H1 (cell line): ENCODE measurements around the gene INSM1. TPM values are rescaled to one million over a fixed set of nuclear protein-coding genes. Genes with fewer than 3 reads are reported as not detected.

Experiments used
- CTCF ChIA-PET: fragments of 300-600 bp; sonication (Branson Sonifier 250); formaldehyde crosslinking; loops from one replicate; lab custom pipeline; 2021; ENCODE audit not compliant: partially characterized antibody; lab: Charles Lee
- POLR2A ChIA-PET: fragments of 300-600 bp; sonication (Branson Sonifier 250); formaldehyde crosslinking; loops from one replicate; lab custom pipeline; 2021; ENCODE audit warnings: inconsistent platforms; ENCODE audit not compliant: partially characterized antibody; lab: Charles Lee
- DNase-seq, 2 experiments: peaks; one replicate each; pipeline versions ENCODE4 v3.0.0 to v3.0.0-alpha.2; 2010 to 2022; ENCODE audit warnings: low spot score in 2 of 2, low read depth in 1 of 2, mixed read lengths in 1 of 2
- FAIRE-seq: peaks from 2 replicates; lab custom pipeline; 2011; peaks lifted over from hg19 to GRCh38; lab: Jason Lieb, UNC
- H2AFZ ChIP-seq: 2 replicates; pipeline ENCODE4 v1.8.1; 2012; ENCODE audit warnings: low read length, inconsistent platforms
- H2AK5ac ChIP-seq: 2 replicates; pipeline ENCODE4 v1.6.1; 2013; ENCODE audit warnings: low read depth, low read length
- H2BK120ac ChIP-seq: replicated peaks from 2 replicates; pipeline ENCODE3; 2013; ENCODE audit warnings: low read depth, low read length, inconsistent platforms
- H2BK12ac ChIP-seq: 2 replicates; pipeline ENCODE4 v1.6.1; 2013; ENCODE audit warnings: low read depth, low read length
- H2BK15ac ChIP-seq: 2 replicates; pipeline ENCODE4 v1.6.1; 2013; ENCODE audit warnings: low read length
- H2BK20ac ChIP-seq: 2 replicates; pipeline ENCODE4 v1.6.1; 2013; ENCODE audit warnings: low read length
- H2BK5ac ChIP-seq: 2 replicates; pipeline ENCODE4 v1.6.1; 2013; ENCODE audit warnings: low read depth, low read length
- H3K14ac ChIP-seq: 2 replicates; pipeline ENCODE4 v1.6.1; 2013; ENCODE audit warnings: inconsistent platforms; ENCODE audit not compliant: insufficient read length
- H3K18ac ChIP-seq: 2 replicates; pipeline ENCODE4 v1.6.1; 2013; ENCODE audit warnings: low read length; ENCODE audit errors: extremely low read depth
- H3K23ac ChIP-seq: 2 replicates; pipeline ENCODE4 v1.6.1; 2013; ENCODE audit warnings: inconsistent platforms; ENCODE audit not compliant: insufficient read length
- H3K23me2 ChIP-seq: 2 replicates; pipeline ENCODE4 v1.6.1; 2013; ENCODE audit warnings: low read depth, low read length
- H3K27ac ChIP-seq: 2 replicates; pipeline ENCODE4 v1.6.1; 2011; ENCODE audit warnings: low read depth, low read length, inconsistent platforms
- H3K27me3 ChIP-seq, 4 experiments: replicated peaks in 1 of 4; 1 replicate in 1 of 4; 2 replicates in 3 of 4; pipeline versions ENCODE4 v1.6.1 to v1.8.1; 2011 to 2013; ENCODE audit warnings: low read length in 3 of 4, mild to moderate bottlenecking in 3 of 4, inconsistent platforms in 2 of 4, mixed read lengths in 2 of 4, moderate library complexity in 1 of 4; ENCODE audit not compliant: control insufficient read depth in 3 of 4, insufficient read depth in 3 of 4; ENCODE audit errors: extremely low read depth in 1 of 4
- H3K36me3 ChIP-seq, 4 experiments: 2 replicates each; pipeline versions ENCODE4 v1.6.1 to v1.8.1; 2011 to 2013; ENCODE audit warnings: mild to moderate bottlenecking in 4 of 4, low read length in 3 of 4, moderate library complexity in 2 of 4, control low read depth in 1 of 4, inconsistent platforms in 1 of 4; ENCODE audit not compliant: insufficient read depth in 4 of 4, control insufficient read depth in 2 of 4
- H3K4ac ChIP-seq: replicated peaks from 2 replicates; pipeline ENCODE3; 2013; ENCODE audit warnings: low read length, low read depth, mixed read lengths, inconsistent platforms; ENCODE audit not compliant: insufficient read length
- H3K4me1 ChIP-seq, 4 experiments: replicated peaks in 1 of 4; 1 replicate in 1 of 4; 2 replicates in 3 of 4; pipeline versions ENCODE4 v1.6.1 to v1.8.1; 2011 to 2013; ENCODE audit warnings: low read length in 3 of 4, inconsistent platforms in 2 of 4, mixed read lengths in 1 of 4; ENCODE audit not compliant: insufficient read depth in 4 of 4, control insufficient read depth in 3 of 4
- H3K4me2 ChIP-seq, 2 experiments: 2 replicates each; pipeline versions ENCODE4 v1.6.1 to v1.8.1; 2011 to 2013; ENCODE audit warnings: low read depth in 2 of 2, low read length in 2 of 2, control low read depth in 1 of 2, inconsistent platforms in 1 of 2, mild to moderate bottlenecking in 1 of 2; ENCODE audit not compliant: insufficient read depth in 1 of 2
- H3K4me3 ChIP-seq, 4 experiments: fragments of 200-600, 300-600 bp in 1 of 4; sonication (generic), shearing (Covaris generic), sonication (Bioruptor Twin) in 1 of 4; 2 replicates each; pipeline versions ENCODE4 v1.5.1 to v1.8.1; 2011 to 2016; ENCODE audit warnings: low read length in 4 of 4, low read depth in 3 of 4, control low read depth in 2 of 4, inconsistent platforms in 2 of 4, mild to moderate bottlenecking in 2 of 4, mixed read lengths in 1 of 4, moderate library complexity in 1 of 4; ENCODE audit not compliant: insufficient read depth in 2 of 4; ENCODE audit errors: extremely low read depth in 1 of 4
- H3K56ac ChIP-seq: replicated peaks from 2 replicates; pipeline ENCODE3; 2013; ENCODE audit warnings: low read depth, mild to moderate bottlenecking, mixed read lengths, low read length, inconsistent platforms; ENCODE audit not compliant: insufficient read length
- H3K79me1 ChIP-seq: 2 replicates; pipeline ENCODE4 v1.6.1; 2013; ENCODE audit warnings: low read depth, low read length, control low read depth
- H3K79me2 ChIP-seq, 2 experiments: 2 replicates each; pipeline versions ENCODE4 v1.6.1 to v1.8.1; 2012 to 2013; ENCODE audit warnings: low read length in 2 of 2, mild to moderate bottlenecking in 2 of 2, inconsistent platforms in 1 of 2; ENCODE audit not compliant: insufficient read depth in 2 of 2, control insufficient read depth in 1 of 2
- H3K9ac ChIP-seq, 4 experiments: replicated peaks in 1 of 4; 1 replicate in 1 of 4; 2 replicates in 3 of 4; pipeline versions ENCODE4 v1.6.1 to v1.8.1; 2011 to 2013; ENCODE audit warnings: low read depth in 3 of 4, low read length in 3 of 4, control low read depth in 2 of 4, mild to moderate bottlenecking in 2 of 4, moderate library complexity in 2 of 4, inconsistent platforms in 1 of 4; ENCODE audit errors: extremely low read depth in 1 of 4
- H3K9me3 ChIP-seq, 2 experiments: 2 replicates each; pipeline versions ENCODE4 v1.6.1 to v1.8.1; 2012 to 2013; ENCODE audit warnings: mild to moderate bottlenecking in 2 of 2, moderate library complexity in 2 of 2, control low read depth in 1 of 2, inconsistent platforms in 1 of 2, low read depth in 1 of 2, low read length in 1 of 2, mixed read lengths in 1 of 2; ENCODE audit not compliant: insufficient read depth in 2 of 2
- H4K20me1 ChIP-seq, 2 experiments: replicated peaks in 1 of 2; 2 replicates each; pipeline versions ENCODE3 to v1.8.1; 2011 to 2013; ENCODE audit warnings: inconsistent platforms in 2 of 2, low read length in 2 of 2, mild to moderate bottlenecking in 1 of 2; ENCODE audit not compliant: insufficient read depth in 2 of 2, control insufficient read depth in 1 of 2
- H4K5ac ChIP-seq: 2 replicates; pipeline ENCODE4 v1.6.1; 2013; ENCODE audit warnings: low read length, low read depth, mixed read lengths, inconsistent platforms; ENCODE audit not compliant: insufficient read length
- H4K8ac ChIP-seq: 2 replicates; pipeline ENCODE4 v1.8.0; 2013; ENCODE audit warnings: mild to moderate bottlenecking, moderate library complexity, low read length, inconsistent platforms; ENCODE audit not compliant: insufficient read depth; ENCODE audit errors: extremely low read depth
- H4K91ac ChIP-seq: replicated peaks from 2 replicates; pipeline ENCODE3; 2013; ENCODE audit warnings: low read length, mixed read lengths, inconsistent platforms; ENCODE audit not compliant: insufficient read length
- MAX ChIP-seq: IDR thresholded peaks from 2 replicates; pipeline ENCODE4 v1.6.1; 2012; ENCODE audit warnings: inconsistent platforms
- POLR2A ChIP-seq, 2 experiments: IDR thresholded peaks; 1 replicate in 1 of 2; 2 replicates in 1 of 2; pipeline ENCODE4 v1.6.1; 2011; ENCODE audit warnings: low read depth in 2 of 2, low read length in 2 of 2, mild to moderate bottlenecking in 2 of 2; ENCODE audit errors: control extremely low read depth in 1 of 2
- WGBS, 2 experiments: shearing (Covaris generic) in 1 of 2; methylation state at CpG; one replicate each; pipeline versions ENCODE4 v1.1.6 to v1.1.7; 2013 to 2015; ENCODE audit warnings: low lambda C conversion rate in 2 of 2, mixed read lengths in 2 of 2, inconsistent platforms in 1 of 2, low coverage in 1 of 2, missing lambda C conversion rate in 1 of 2; ENCODE audit not compliant: insufficient replicate concordance in 2 of 2, insufficient coverage in 1 of 2, insufficient read length in 1 of 2; ENCODE audit errors: extremely low coverage in 1 of 2, missing lambda C conversion rate in 1 of 2; 5-methylcytosine and 5-hydroxymethylcytosine counted together
- polyA plus RNA-seq, 7 experiments: library from polyadenylated mRNA; depleted of rRNA in 3 of 7; stranded (reverse) in 5 of 7; unstranded in 2 of 7; fragments of >200 nt in 5 of 7; fragments of 200-250 nt in 2 of 7; gene quantifications; 1 replicate in 5 of 7; 2 replicates in 1 of 7; 4 replicates in 1 of 7; pipeline versions ENCODE4 v1.2.1 to v1.2.3, GENCODE V29; 2011 to 2013; ENCODE audit warnings: missing spikeins in 2 of 7, mixed read lengths in 2 of 7
- total RNA-seq: library from RNA; stranded (reverse); fragmentation: NEBNext Ultra II Directional; extraction: Animal tissue kit (Norgen Biotek cat#: 25700); gene quantifications from 2 replicates; pipeline ENCODE4 v1.2.1, GENCODE V29; 2021

The INSM1 gene
- total and polyA plus RNA-seq, 2 of the 8 experiments (the other 6 are each of a cell fraction or from before 2014, with no cell fraction given): 0.86 to 2.5 TPM

DNA sequence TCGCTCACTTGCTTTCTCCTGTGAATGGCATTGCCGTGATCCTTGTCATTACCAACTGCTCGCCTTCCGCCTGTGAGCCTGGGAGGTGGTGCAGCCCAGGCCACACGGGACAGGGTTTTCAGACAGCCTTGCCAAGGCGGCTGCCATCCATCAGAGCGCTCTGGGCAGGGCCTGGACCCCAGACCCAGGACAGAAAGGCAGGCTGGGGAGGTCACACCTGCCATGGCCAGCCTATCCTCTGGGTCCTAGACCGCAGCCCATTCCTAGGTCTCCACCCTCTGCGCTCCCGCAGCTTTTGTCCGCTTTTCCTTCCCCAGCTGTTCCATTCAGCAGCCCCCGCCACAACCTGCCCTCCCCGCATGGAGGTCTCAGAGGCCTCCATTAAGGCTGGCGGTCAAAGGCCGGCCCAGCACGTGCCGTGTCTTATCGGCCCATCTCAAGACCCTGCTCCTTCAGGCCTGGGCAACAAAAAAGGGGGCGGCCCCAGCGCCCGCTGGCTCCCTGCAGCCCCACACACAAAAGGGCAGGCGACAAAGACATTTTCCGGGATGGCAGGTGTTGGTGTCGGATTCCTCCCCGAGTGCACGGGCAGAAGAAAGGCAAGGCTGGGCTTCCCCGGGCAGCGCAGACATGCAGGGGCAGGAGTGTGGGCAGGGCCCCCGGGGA, 28.1 kb downstream of the INSM1 start:
- 0 out of 4 replicates have a peak overlapping the region, but pooled peaks of 1 of the 2 experiments have one; percentile 11 for H3K4me2 ChIP-seq

More for the DNA sequence above, 28.1 kb downstream of the INSM1 start:
- no peak overlapping the region for H3K14ac ChIP-seq
- H3K36me3 ChIP-seq: no peaks in the 10 kb centered on the region
- no peak overlapping the region for H3K4ac ChIP-seq
- DNase-seq (peak in 1 of 2 experiments; percentile 66), FAIRE-seq (no peak)
- H2AFZ ChIP-seq: no peak overlapping the region
- no peaks in the 10 kb centered on the region for H3K79me2 ChIP-seq
- H3K23me2 ChIP-seq: no peaks in the 10 kb centered on the region; the same call in 1 of the 2 replicates
- H3K9ac ChIP-seq: no peak overlapping the region
- H3K56ac ChIP-seq: no peak overlapping the region
- H3K9me3 ChIP-seq: no peaks in the 10 kb centered on the region
- H3K27ac ChIP-seq: no peak overlapping the region
- no peak overlapping the region for H3K23ac ChIP-seq
- H3K27me3 ChIP-seq: no peaks in the 10 kb centered on the region
- TF ChIP-seq POLR2A (IDR thresholded peaks at IDR 0.05; ENCODE audit: control extremely low read depth in 1 of 2, low read depth in 2 of 2, low read length in 2 of 2) (no peak), MAX (peak; percentile 50)
- peaks cover 0 to 2% of the 10 kb centered on the region in 2 experiments for H4K20me1 ChIP-seq
- no peak overlapping the region for H2AK5ac ChIP-seq
- no peaks in the 10 kb centered on the region for H3K79me1 ChIP-seq
- POLR2A ChIA-PET: interaction anchor here (1.1 to 1.5 kb wide), 2 partner anchors 15 to 28 kb away, joined by 3 to 4 read pairs; partner anchors contain the start of gene INSM1
- peak overlapping the region; percentile 24; the same call in 1 of the 2 replicates for H2BK15ac ChIP-seq
- H2BK120ac ChIP-seq: no peak overlapping the region
- no peak overlapping the region for H4K5ac ChIP-seq
- no peak overlapping the region; the same call in none of the 2 replicates for H3K18ac ChIP-seq
- CTCF ChIA-PET: interaction anchor here (0.7 to 1.3 kb wide), 5 partner anchors 11 to 138 kb away, joined by 3 to 4 read pairs (median 3); no protein-coding TSS in a partner anchor
- H4K91ac ChIP-seq: peak overlapping the region; percentile 83
- H4K8ac ChIP-seq: peak overlapping the region; percentile 75
- H3K4me3 ChIP-seq: peak overlapping the region in 1 of 4 experiments; percentile 16; a peak in 1 of 8 replicates
- H3K4me1 ChIP-seq: peaks cover 0 to 16% (median 12%) of the 10 kb centered on the region in 4 experiments; a peak in 6 of 7 replicates
- 71% methylated on average over 29 of the region's 29 CpGs; no CpG with 5 or more reads in 1 of the 2 experiments for WGBS, 2 experiments
- H2BK12ac ChIP-seq: peak overlapping the region; percentile 72; the same call in 1 of the 2 replicates
- H2BK5ac ChIP-seq: 0 out of 2 replicates have a peak overlapping the region, but pooled peaks have one; percentile 32
- H2BK20ac ChIP-seq: 0 out of 2 replicates have a peak overlapping the region, but pooled peaks have one; percentile 15
